Cardiac muscle cell (in vitro differentiated cells and primary cell): ENCODE data around the gene POU6F2. TPM values are rescaled to one million over a fixed set of nuclear protein-coding genes. Genes with fewer than 3 reads are reported as not detected.
A peak's percentile ranks its signal among the peaks of the same experiment; 100 is the strongest.

ENCODE experiments used
- DNase-seq, 2 donors: peaks; one replicate each; pipeline versions ENCODE4 v3.0.0 to v3.0.0-alpha.2; 2010 to 2017; ENCODE audit warnings: low read depth in 1 of 2, low spot score in 1 of 2
- H3K27ac ChIP-seq: fragments of 200-600 bp; sonication (generic); 2 replicates; pipeline ENCODE4 v1.5.1; 2016
- H3K27me3 ChIP-seq: fragments of 200-600 bp; sonication (generic); 2 replicates; pipeline ENCODE4 v1.6.0; 2016; ENCODE audit warnings: control low read depth
- H3K36me3 ChIP-seq: fragments of 200-600 bp; sonication (generic); 2 replicates; pipeline ENCODE4 v1.5.1; 2016; ENCODE audit warnings: control low read depth
- H3K4me1 ChIP-seq: fragments of 200-600 bp; sonication (generic); 2 replicates; pipeline ENCODE4 v1.8.1; 2017; ENCODE audit warnings: low read depth, mild to moderate bottlenecking, mixed run types
- H3K4me3 ChIP-seq: fragments of 200-600 bp; sonication (generic); 2 replicates; pipeline ENCODE4 v1.5.1; 2016; ENCODE audit warnings: mild to moderate bottlenecking
- H3K9me3 ChIP-seq: fragments of 200-600 bp; sonication (generic); 2 replicates; pipeline ENCODE4 v1.5.1; 2017; ENCODE audit warnings: low read depth, mild to moderate bottlenecking, control low read depth
- CTCF ChIP-seq: IDR thresholded peaks from 2 replicates; pipeline ENCODE4 v1.5.1; 2012; ENCODE audit warnings: low read depth, mild to moderate bottlenecking, low read length
- polyA plus RNA-seq: library from polyadenylated mRNA; unstranded; fragments of >200 nt; fragmentation: Nextera tagmentation; extraction: Ambion mirVana; gene quantifications from 2 replicates; pipeline ENCODE4 v1.2.1, GENCODE V29; 2016
- total RNA-seq: library from RNA; depleted of rRNA; stranded (reverse); fragments of >200 nt; gene quantifications from 2 replicates; pipeline ENCODE4 v1.2.3, GENCODE V29; 2016

POU6F2 gene
- total and polyA plus RNA-seq, 2 experiments from 2014 or later = 1.7 to 3.6 TPM

- TF ChIP-seq CTCF = no peak
Observed at GRCh38 chr7:39333701-39334100, 356.0 kb downstream of the POU6F2 start.

GRCh38 chr7:39336442-39336841, 358.7 kb downstream of the POU6F2 start:
- peak in 1 of 2 donors; percentile 38 for DNase-seq
- H3K4me3 ChIP-seq = no peak overlapping the region

More at GRCh38 chr7:39333701-39334100, 356.0 kb downstream of the POU6F2 start:
- no peak overlapping the region for H3K4me3 ChIP-seq
- no peaks in the 10 kb centered on the region for H3K36me3 ChIP-seq
- no peaks in the 10 kb centered on the region for H3K4me1 ChIP-seq
- no peak overlapping the region for H3K27ac ChIP-seq
- no peaks in the 10 kb centered on the region for H3K9me3 ChIP-seq
- no peaks in the 10 kb centered on the region for H3K27me3 ChIP-seq
- no peak for DNase-seq

GRCh38 chr7:39338716-39339115, 361.0 kb downstream of the POU6F2 start:
- H3K36me3 ChIP-seq = no peaks in the 10 kb centered on the region
- no peak for TF ChIP-seq CTCF
- H3K9me3 ChIP-seq = no peaks in the 10 kb centered on the region
- H3K4me1 ChIP-seq = no peaks in the 10 kb centered on the region
- DNase-seq = no peak
- no peak overlapping the region for H3K27ac ChIP-seq
- H3K4me3 ChIP-seq = no peak overlapping the region
- H3K27me3 ChIP-seq = no peaks in the 10 kb centered on the region

More at GRCh38 chr7:39336442-39336841, 358.7 kb downstream of the POU6F2 start:
- Histone ChIP-seq H3K27ac (no peak overlapping the region), H3K9me3 (no peaks in the 10 kb centered on the region), H3K27me3 (no peaks in the 10 kb centered on the region), H3K4me1 (no peaks in the 10 kb centered on the region), H3K36me3 (no peaks in the 10 kb centered on the region)
- TF ChIP-seq CTCF = no peak

GRCh38 chr7:39339591-39339990, 361.9 kb downstream of the POU6F2 start:
- no peak overlapping the region for H3K4me3 ChIP-seq
- no peak for TF ChIP-seq CTCF
- H3K9me3 ChIP-seq = no peaks in the 10 kb centered on the region
- H3K27me3 ChIP-seq = no peaks in the 10 kb centered on the region
- no peaks in the 10 kb centered on the region for H3K36me3 ChIP-seq
- H3K27ac ChIP-seq = no peak overlapping the region
- no peaks in the 10 kb centered on the region for H3K4me1 ChIP-seq
- DNase-seq = no peak

GRCh38 chr7:39341083-39341482, 363.4 kb downstream of the POU6F2 start:
- Histone ChIP-seq H3K4me3 (no peak overlapping the region), H3K4me1 (no peaks in the 10 kb centered on the region), H3K36me3 (no peaks in the 10 kb centered on the region), H3K9me3 (no peaks in the 10 kb centered on the region), H3K27me3 (no peaks in the 10 kb centered on the region), H3K27ac (no peak overlapping the region)
- no peak for TF ChIP-seq CTCF
- no peak for DNase-seq

GRCh38 chr7:39342763-39343162, 365.1 kb downstream of the POU6F2 start:
- H3K4me1 ChIP-seq = no peaks in the 10 kb centered on the region
- no peaks in the 10 kb centered on the region for H3K36me3 ChIP-seq
- no peak for TF ChIP-seq CTCF
- no peak overlapping the region for H3K4me3 ChIP-seq
- no peaks in the 10 kb centered on the region for H3K27me3 ChIP-seq
- no peak for DNase-seq
- no peaks in the 10 kb centered on the region for H3K9me3 ChIP-seq
- H3K27ac ChIP-seq = no peak overlapping the region
